IPS DF 6.9 (cell line): Measurements from ENCODE around the gene UBP1.
"Not testable (repeated sequence)": the region's sequence is repeated elsewhere in the genome, so short reads cannot be mapped to it uniquely, and the experiment has no call there.

Experiments
- DNase-seq: peaks from one replicate; pipeline ENCODE4 v3.0.0-alpha.2; 2013; ENCODE audit warnings: low read depth, low spot score
- H3K27ac ChIP-seq: one replicate; pipeline ENCODE4 v1.5.1; 2013; ENCODE audit warnings: low read length, control low read depth
- H3K27me3 ChIP-seq: 2 replicates; pipeline ENCODE4 v1.6.1; 2013; ENCODE audit warnings: mild to moderate bottlenecking, low read length; ENCODE audit not compliant: control insufficient read depth, insufficient read depth
- H3K36me3 ChIP-seq: 2 replicates; pipeline ENCODE4 v1.6.1; 2013; ENCODE audit warnings: low read length; ENCODE audit not compliant: control insufficient read depth, insufficient read depth
- H3K4me1 ChIP-seq: 2 replicates; pipeline ENCODE4 v1.6.1; 2013; ENCODE audit warnings: low read length; ENCODE audit not compliant: control insufficient read depth, insufficient read depth
- H3K4me3 ChIP-seq: 2 replicates; pipeline ENCODE4 v1.5.1; 2013; ENCODE audit warnings: mild to moderate bottlenecking, low read length
- H3K9me3 ChIP-seq: 2 replicates; pipeline ENCODE4 v1.6.1; 2013; ENCODE audit warnings: low read length, inconsistent platforms; ENCODE audit not compliant: control insufficient read depth, insufficient read depth

The UBP1 gene

GRCh38 chr3:33338936-33339465 is 101.2 kb downstream of the UBP1 start:
- H3K4me3 ChIP-seq, H3K27me3 ChIP-seq, H3K9me3 ChIP-seq, H3K36me3 ChIP-seq, H3K27ac ChIP-seq, DNase-seq, H3K4me1 ChIP-seq: not testable (repeated sequence)
